Measurements from ENCODE around the gene NECAP2. TPM values are rescaled to one million over a fixed set of nuclear protein-coding genes. Genes with fewer than 3 reads are reported as not detected.

Gene NECAP2
- total RNA-seq, 1 experiment from 2014 or later: 29.8 TPM

DNA sequence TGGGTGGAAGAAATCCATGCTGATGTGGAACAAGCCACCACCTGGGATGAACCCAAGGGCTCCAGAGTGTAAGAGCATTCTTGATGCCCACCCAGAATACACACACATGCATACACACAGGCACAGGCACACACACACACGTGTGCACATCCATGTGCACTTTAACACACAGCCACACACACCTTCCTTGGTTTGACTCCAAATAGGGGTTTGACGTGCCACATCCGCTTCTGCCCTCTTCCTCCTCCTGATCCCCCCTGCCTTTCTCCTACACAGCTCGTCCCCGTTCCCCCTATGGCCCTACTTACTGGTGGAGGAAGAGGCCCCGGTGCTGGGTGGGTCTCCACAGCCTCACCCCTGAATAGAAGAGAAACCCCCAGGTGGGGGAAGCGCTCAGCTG is 19.3 kb upstream of the NECAP2 start (continued):
- no peak for TF ChIP-seq ZNF396 (CRISPR knock-in tag; IDR thresholded peaks at IDR 0.05; ENCODE audit: borderline replicate concordance)
- TF ChIP-seq, protein P1, sequence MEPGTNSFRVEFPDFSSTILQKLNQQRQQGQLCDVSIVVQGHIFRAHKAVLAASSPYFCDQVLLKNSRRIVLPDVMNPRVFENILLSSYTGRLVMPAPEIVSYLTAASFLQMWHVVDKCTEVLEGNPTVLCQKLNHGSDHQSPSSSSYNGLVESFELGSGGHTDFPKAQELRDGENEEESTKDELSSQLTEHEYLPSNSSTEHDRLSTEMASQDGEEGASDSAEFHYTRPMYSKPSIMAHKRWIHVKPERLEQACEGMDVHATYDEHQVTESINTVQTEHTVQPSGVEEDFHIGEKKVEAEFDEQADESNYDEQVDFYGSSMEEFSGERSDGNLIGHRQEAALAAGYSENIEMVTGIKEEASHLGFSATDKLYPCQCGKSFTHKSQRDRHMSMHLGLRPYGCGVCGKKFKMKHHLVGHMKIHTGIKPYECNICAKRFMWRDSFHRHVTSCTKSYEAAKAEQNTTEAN (CRISPR knock-in tag; IDR thresholded peaks at IDR 0.05): no peak
- no peak for TF ChIP-seq ZNF232 (CRISPR knock-in tag; IDR thresholded peaks at IDR 0.05)

DNA sequence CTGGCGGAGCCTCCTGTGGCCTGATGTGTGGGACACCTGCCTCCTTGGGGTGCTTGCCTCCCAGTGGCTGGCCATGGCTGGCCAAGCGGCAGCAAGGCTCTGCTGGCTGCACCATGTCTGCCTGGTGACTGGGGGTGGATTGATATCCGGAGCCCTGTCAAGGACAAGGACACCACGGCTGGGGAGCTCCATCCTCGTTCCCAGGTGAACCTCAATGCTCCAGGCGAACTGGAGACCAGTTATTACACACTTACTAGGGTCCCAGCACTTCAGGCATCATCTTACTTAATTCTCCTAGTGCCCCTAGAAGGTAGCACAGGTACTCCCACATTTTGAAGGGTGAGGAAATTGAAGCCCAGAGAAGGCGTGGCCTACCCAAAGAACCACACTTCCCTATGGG is 18.5 kb upstream of the NECAP2 start:
- CTCF ChIA-PET: interaction anchor here (0.6 kb wide), 1 partner anchor 17 kb away, joined by 5 read pairs; no protein-coding TSS in a partner anchor
- no peaks in the 10 kb centered on the region for H3K36me3 Mint-ChIP-seq
- H3K27me3 Mint-ChIP-seq (ENCODE audit: low read depth): no peaks in the 10 kb centered on the region; the same call in 1 of the 2 replicates

More for the DNA sequence above, 18.5 kb upstream of the NECAP2 start:
- ATAC-seq (no peak), DNase-seq (ENCODE audit: low spot score) (no peak)
- Mint-ChIP-seq H3K4me3 (no peak overlapping the region), H3K9me3 (no peaks in the 10 kb centered on the region), H3K4me1 (peaks cover 12% of the 10 kb centered on the region), H3K27ac (no peak overlapping the region)
- POLR2A ChIA-PET: no interaction called here
- TF ChIP-seq E2F5 (CRISPR knock-in tag; IDR thresholded peaks at IDR 0.05) (no peak), SMAD3 (CRISPR knock-in tag; IDR thresholded peaks at IDR 0.05; ENCODE audit: borderline replicate concordance) (no peak), MAX (CRISPR knock-in tag; IDR thresholded peaks at IDR 0.05) (no peak), NR1H2 (CRISPR knock-in tag; IDR thresholded peaks at IDR 0.05) (no peak), PRRX2 (CRISPR knock-in tag; IDR thresholded peaks at IDR 0.05) (no peak), ZNF138 (CRISPR knock-in tag; conservative IDR thresholded peaks at IDR 0.05) (no peak), ATF1 (CRISPR knock-in tag; IDR thresholded peaks at IDR 0.05) (no peak), PRDM15 (CRISPR knock-in tag; IDR thresholded peaks at IDR 0.05) (no peak), ATF2 (CRISPR knock-in tag; IDR thresholded peaks at IDR 0.05; ENCODE audit: borderline replicate concordance, low read depth) (no peak), JAZF1 (CRISPR knock-in tag; IDR thresholded peaks at IDR 0.05) (no peak), E2F4 (CRISPR knock-in tag; IDR thresholded peaks at IDR 0.05; ENCODE audit: borderline replicate concordance, low read depth) (no peak)
- TF ChIP-seq, protein P2, sequence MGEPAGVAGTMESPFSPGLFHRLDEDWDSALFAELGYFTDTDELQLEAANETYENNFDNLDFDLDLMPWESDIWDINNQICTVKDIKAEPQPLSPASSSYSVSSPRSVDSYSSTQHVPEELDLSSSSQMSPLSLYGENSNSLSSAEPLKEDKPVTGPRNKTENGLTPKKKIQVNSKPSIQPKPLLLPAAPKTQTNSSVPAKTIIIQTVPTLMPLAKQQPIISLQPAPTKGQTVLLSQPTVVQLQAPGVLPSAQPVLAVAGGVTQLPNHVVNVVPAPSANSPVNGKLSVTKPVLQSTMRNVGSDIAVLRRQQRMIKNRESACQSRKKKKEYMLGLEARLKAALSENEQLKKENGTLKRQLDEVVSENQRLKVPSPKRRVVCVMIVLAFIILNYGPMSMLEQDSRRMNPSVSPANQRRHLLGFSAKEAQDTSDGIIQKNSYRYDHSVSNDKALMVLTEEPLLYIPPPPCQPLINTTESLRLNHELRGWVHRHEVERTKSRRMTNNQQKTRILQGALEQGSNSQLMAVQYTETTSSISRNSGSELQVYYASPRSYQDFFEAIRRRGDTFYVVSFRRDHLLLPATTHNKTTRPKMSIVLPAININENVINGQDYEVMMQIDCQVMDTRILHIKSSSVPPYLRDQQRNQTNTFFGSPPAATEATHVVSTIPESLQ (CRISPR knock-in tag; IDR thresholded peaks at IDR 0.05): no peak
- TF ChIP-seq, protein P3, sequence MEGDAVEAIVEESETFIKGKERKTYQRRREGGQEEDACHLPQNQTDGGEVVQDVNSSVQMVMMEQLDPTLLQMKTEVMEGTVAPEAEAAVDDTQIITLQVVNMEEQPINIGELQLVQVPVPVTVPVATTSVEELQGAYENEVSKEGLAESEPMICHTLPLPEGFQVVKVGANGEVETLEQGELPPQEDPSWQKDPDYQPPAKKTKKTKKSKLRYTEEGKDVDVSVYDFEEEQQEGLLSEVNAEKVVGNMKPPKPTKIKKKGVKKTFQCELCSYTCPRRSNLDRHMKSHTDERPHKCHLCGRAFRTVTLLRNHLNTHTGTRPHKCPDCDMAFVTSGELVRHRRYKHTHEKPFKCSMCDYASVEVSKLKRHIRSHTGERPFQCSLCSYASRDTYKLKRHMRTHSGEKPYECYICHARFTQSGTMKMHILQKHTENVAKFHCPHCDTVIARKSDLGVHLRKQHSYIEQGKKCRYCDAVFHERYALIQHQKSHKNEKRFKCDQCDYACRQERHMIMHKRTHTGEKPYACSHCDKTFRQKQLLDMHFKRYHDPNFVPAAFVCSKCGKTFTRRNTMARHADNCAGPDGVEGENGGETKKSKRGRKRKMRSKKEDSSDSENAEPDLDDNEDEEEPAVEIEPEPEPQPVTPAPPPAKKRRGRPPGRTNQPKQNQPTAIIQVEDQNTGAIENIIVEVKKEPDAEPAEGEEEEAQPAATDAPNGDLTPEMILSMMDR (IDR thresholded peaks at IDR 0.05): no peak

Measured in WTC11 (cell line).